GM21381 (cell line): Measurements from ENCODE around the gene TMA7.

ENCODE experiments used
- ATAC-seq: cut with Tn5 transposase; IDR thresholded peaks from one replicate; pipeline ENCODE4 v1.9.1; 2021; ENCODE audit warnings: mild to moderate bottlenecking, moderate library complexity; ENCODE audit not compliant: unreplicated experiment

Gene TMA7

DNA sequence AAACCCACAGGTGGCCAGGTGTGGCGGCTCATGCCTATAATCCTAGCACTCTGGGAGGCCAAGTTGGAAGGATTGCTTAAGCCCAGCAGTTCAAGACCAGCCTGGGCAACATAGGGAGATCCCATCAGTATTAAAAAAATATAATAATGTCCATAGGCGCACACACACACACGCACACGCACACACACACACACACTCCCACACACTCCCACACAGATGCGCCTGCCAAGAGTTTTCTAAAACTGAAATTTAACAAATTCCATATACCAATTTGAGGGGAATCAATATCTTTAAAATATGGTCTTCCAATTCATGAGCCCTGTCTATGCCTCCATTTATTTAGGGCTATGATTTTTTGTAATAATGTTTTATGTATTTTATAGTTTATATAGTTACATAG is 46.9 kb downstream of the TMA7 start:
- ATAC-seq, result no peak

DNA sequence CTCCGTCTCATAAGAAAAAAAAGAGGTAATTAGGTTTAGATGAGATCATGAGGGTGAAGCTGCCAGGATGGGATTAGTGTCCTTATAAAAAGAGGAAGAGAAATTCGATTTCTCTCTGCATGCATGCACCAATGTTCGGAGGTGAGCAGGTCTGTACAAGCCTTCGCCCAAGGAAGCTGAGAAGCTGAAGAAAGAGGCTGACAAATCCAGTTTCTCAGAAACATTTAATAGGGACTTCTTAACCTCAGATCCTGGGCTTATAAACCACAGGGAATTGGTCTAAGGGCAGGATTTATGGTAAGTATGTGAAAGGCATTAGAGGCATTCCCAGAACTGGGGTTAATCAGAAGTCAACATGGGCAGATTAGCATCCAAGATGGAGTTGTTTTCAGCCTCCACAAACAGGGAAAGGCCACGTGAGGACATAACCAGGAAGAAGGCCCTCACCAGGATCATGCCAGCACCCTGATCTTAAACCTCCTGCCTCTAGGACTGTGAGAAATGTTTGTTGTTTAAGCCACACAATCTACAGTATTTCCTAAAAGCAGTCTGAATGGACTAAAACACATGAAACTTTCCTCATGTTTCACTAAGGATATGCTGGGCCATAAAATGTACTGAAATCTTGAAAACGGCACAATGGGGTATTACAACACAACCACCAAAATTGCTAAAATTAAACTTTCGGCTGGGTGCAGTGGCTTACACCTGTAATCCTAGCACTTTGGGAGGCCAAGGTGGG is 52.6 kb downstream of the TMA7 start:
- ATAC-seq, result no peak

- no peak for ATAC-seq
These were observed 53.1 kb downstream of the TMA7 start for GRCh38 chr3:48493203-48493501.
